CD8-positive, alpha-beta memory T cell (primary cell): ENCODE measurements around the gene LRRC2. TPM values are rescaled to one million over a fixed set of nuclear protein-coding genes. Genes with fewer than 3 reads are reported as not detected.

ENCODE experiments used
- CTCF ChIA-PET: fragments of 350-600 bp; sonication (Branson Sonifier 250); formaldehyde crosslinking; loops from one replicate; lab custom pipeline; 2021; ENCODE audit warnings: antibody characterized with exemption; lab: Charles Lee
- POLR2A ChIA-PET: fragments of 350-600 bp; sonication (Branson Sonifier 250); formaldehyde crosslinking; loops from one replicate; lab custom pipeline; 2021; ENCODE audit warnings: antibody characterized with exemption; lab: Charles Lee
- DNase-seq, 5 donors: peaks; one replicate each; pipeline versions ENCODE4 v3.0.0 to v3.0.0-alpha.2; 2020 to 2022; ENCODE audit warnings: mixed read lengths in 1 of 5
- H3K27ac ChIP-seq: one replicate; pipeline ENCODE4 v1.7.0; 2013; ENCODE audit warnings: low read depth, mild to moderate bottlenecking, low read length, moderate library complexity
- H3K27me3 ChIP-seq: 2 replicates; pipeline ENCODE4 v1.7.0; 2013; ENCODE audit warnings: low read length, mild to moderate bottlenecking; ENCODE audit not compliant: insufficient read depth, poor library complexity, severe bottlenecking
- H3K36me3 ChIP-seq: 2 replicates; pipeline ENCODE4 v1.7.0; 2013; ENCODE audit warnings: mild to moderate bottlenecking, low read length, moderate library complexity; ENCODE audit not compliant: insufficient read depth
- H3K4me1 ChIP-seq: 2 replicates; pipeline ENCODE4 v1.7.0; 2013; ENCODE audit warnings: mild to moderate bottlenecking, low read length, moderate library complexity; ENCODE audit not compliant: insufficient read depth
- H3K4me3 ChIP-seq: 2 replicates; pipeline ENCODE4 v1.7.0; 2013; ENCODE audit warnings: mild to moderate bottlenecking, low read length
- H3K9me3 ChIP-seq: 2 replicates; pipeline ENCODE4 v1.7.0; 2013; ENCODE audit warnings: mild to moderate bottlenecking, low read length
- H3K27ac Mint-ChIP-seq, 8 donors: one replicate each; pipeline ENCODE4 v1.8.0; 2020 to 2021; ENCODE audit warnings: mixed read lengths in 8 of 8, mild to moderate bottlenecking in 6 of 8, inconsistent platforms in 3 of 8, moderate library complexity in 3 of 8
- H3K27me3 Mint-ChIP-seq, 2 donors: one replicate each; pipeline ENCODE4 v1.8.0; 2020 to 2021; ENCODE audit warnings: mixed read lengths in 2 of 2, mild to moderate bottlenecking in 1 of 2, moderate library complexity in 1 of 2
- H3K36me3 Mint-ChIP-seq, 3 donors: one replicate each; pipeline ENCODE4 v1.8.0; 2020 to 2021; ENCODE audit warnings: mixed read lengths in 3 of 3, inconsistent platforms in 1 of 3, mild to moderate bottlenecking in 1 of 3
- H3K4me1 Mint-ChIP-seq, 3 donors: one replicate each; pipeline ENCODE4 v1.8.0; 2020 to 2021; ENCODE audit warnings: mixed read lengths in 3 of 3, inconsistent platforms in 1 of 3, mild to moderate bottlenecking in 1 of 3
- H3K4me3 Mint-ChIP-seq, 7 donors: one replicate each; pipeline ENCODE4 v1.8.0; 2020 to 2021; ENCODE audit warnings: mixed read lengths in 7 of 7, mild to moderate bottlenecking in 6 of 7, moderate library complexity in 4 of 7, inconsistent platforms in 2 of 7
- H3K9me3 Mint-ChIP-seq, 5 donors: one replicate each; pipeline ENCODE4 v1.8.0; 2020 to 2022; ENCODE audit warnings: mixed read lengths in 5 of 5, mild to moderate bottlenecking in 3 of 5, moderate library complexity in 2 of 5, inconsistent platforms in 1 of 5
- polyA plus RNA-seq: library from polyadenylated mRNA; unstranded; fragments of 300-500 nt; fragmentation: Illumina TruSeq; gene quantifications from one replicate; pipeline ENCODE4 v1.2.3, GENCODE V29; 2021
- total RNA-seq, 2 experiments: library from RNA; stranded (reverse); gene quantifications; one replicate each; pipeline ENCODE4 v1.2.3, GENCODE V29; 2021

LRRC2 gene
- total and polyA plus RNA-seq, 3 experiments from 2014 or later = 0.04 TPM; not detected in 1

DNA sequence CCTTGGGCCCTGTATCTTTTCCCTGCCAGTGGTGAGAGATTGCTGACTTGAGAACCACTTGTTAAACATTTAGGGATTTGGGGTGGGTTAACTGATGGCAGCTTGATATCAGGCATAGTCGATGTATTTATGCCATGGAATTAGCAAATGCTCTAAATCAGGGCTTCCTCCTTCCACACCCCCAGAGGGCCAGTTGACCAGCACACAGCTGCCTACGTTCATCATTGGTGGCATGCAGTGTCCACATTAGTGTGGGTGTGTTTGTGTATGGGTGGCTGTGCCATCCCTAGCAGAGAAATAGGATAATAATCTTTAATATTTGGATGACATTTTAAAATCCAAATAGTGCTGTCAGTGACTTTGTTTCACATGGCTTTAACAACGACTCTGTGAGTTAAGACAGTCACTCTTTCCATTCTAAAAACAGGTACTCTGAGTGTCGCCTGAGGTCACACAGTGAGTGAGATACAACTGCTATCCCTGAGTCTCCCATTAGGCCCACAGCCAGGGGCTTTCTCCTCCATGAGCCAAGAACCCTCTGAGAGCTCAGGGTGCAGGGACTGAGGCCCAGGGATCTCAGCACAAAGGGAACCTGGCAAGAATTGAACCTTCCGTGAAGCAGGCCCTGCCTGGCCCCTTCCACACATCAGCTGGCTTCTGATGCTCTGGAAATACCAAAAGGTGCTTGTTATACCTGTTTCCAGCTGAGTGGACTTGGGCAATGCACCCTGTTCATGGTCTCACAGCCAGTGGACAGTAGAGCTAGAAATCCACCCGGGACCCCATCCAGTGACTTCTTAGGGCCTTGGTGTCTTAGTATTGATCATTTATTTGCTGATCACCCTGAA lies 97.1 kb downstream of the LRRC2 start:
- Histone ChIP-seq H3K9me3 (no peaks in the 10 kb centered on the region), H3K27ac (no peak overlapping the region), H3K4me3 (no peak overlapping the region), H3K4me1 (no peaks in the 10 kb centered on the region), H3K27me3 (peaks cover 14% of the 10 kb centered on the region), H3K36me3 (no peaks in the 10 kb centered on the region)
- POLR2A ChIA-PET = no interaction called here
- Mint-ChIP-seq H3K9me3 (peaks cover 0 to under 1% (median 0%) of the 10 kb centered on the region in 5 donors), H3K36me3 (no peaks in the 10 kb centered on the region), H3K4me3 (no peak overlapping the region), H3K4me1 (peaks cover 0 to 4% (median 0%) of the 10 kb centered on the region in 3 donors), H3K27me3 (peaks cover 23 to 33% of the 10 kb centered on the region in 2 donors), H3K27ac (no peak overlapping the region)
- CTCF ChIA-PET = interaction anchor here (2.6 kb wide), 1 partner anchor 20 kb away, joined by 12 read pairs; no protein-coding TSS in a partner anchor
- DNase-seq = no peak

DNA sequence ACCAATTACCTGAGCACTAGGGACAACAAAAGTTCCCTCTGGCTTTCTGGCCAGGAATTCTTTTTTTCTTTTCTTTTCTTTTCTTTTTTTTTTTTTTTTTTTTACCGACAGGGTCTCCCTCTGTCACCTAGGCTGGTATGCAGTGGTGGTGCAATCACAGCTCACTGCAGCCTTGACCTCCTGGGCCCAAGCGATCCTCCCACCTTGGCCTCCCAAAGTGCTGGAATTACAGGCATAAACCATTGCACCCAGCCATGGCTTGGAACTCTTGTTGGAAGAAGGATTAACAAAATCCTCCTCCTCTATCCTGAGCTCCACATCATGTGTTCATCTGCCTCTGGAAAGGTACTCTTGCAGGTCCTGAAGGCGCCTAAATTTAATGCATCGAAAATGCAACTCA lies 98.5 kb downstream of the LRRC2 start:
- CTCF ChIA-PET = no interaction called here
- H3K27ac Mint-ChIP-seq = peak overlapping the region in 1 of 8 donors; percentile 32
- H3K9me3 Mint-ChIP-seq = no peaks in the 10 kb centered on the region
- H3K27ac ChIP-seq = no peak overlapping the region
- peaks cover 36% of the 10 kb centered on the region in 2 donors for H3K27me3 Mint-ChIP-seq
- no peak for DNase-seq
- no peaks in the 10 kb centered on the region for H3K36me3 ChIP-seq
- no peaks in the 10 kb centered on the region for H3K36me3 Mint-ChIP-seq
- H3K27me3 ChIP-seq = peaks cover 25% of the 10 kb centered on the region
- POLR2A ChIA-PET = interaction anchor here (0.8 kb wide), 1 partner anchor 559 kb away, joined by 7 read pairs; no protein-coding TSS in a partner anchor
- H3K4me3 ChIP-seq = no peak overlapping the region
- H3K4me1 Mint-ChIP-seq = peaks cover 0 to 4% (median 0%) of the 10 kb centered on the region in 3 donors
- no peak overlapping the region for H3K4me3 Mint-ChIP-seq
- no peaks in the 10 kb centered on the region for H3K9me3 ChIP-seq
- H3K4me1 ChIP-seq = no peaks in the 10 kb centered on the region

DNA sequence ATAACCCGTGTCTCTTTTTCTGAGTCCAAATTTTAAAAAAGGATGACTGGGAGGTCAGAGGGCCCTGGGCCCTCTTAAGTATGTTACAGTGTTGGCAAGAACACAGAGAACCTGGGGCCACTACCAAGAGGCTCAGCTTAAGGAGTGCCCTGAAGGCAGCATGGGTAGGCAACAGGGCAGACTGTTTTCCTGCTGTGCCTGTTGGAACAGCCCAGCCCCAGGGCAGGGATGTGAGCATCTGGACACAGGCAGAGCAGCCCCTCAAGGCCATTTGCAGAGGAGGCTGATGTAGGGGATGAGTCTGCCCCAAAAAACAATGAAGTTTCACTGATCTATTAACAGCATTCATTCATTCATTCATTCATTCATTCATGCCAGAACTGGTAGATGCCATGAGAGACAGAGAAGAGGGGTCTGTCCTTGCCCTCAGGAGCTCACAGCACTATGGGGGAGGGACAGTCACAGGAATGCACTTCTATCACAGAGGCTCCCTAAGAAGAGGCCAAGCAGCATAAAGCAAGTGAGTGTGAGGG lies 99.2 kb downstream of the LRRC2 start:
- Histone ChIP-seq H3K4me3 (no peak overlapping the region), H3K27me3 (peaks cover 26% of the 10 kb centered on the region), H3K4me1 (no peaks in the 10 kb centered on the region), H3K27ac (no peak overlapping the region), H3K9me3 (no peaks in the 10 kb centered on the region), H3K36me3 (no peaks in the 10 kb centered on the region)
- ChIA-PET POLR2A (no interaction called here), CTCF (interaction anchor here (0.6 kb wide), 1 partner anchor 793 kb away, joined by 3 read pairs; no protein-coding TSS in a partner anchor)
- peaks cover 0 to 4% (median 0%) of the 10 kb centered on the region in 3 donors for H3K4me1 Mint-ChIP-seq
- H3K27ac Mint-ChIP-seq = no peak overlapping the region
- no peak overlapping the region for H3K4me3 Mint-ChIP-seq
- H3K27me3 Mint-ChIP-seq = peaks cover 38 to 42% of the 10 kb centered on the region in 2 donors
- no peaks in the 10 kb centered on the region for H3K36me3 Mint-ChIP-seq
- no peak for DNase-seq
- H3K9me3 Mint-ChIP-seq = no peaks in the 10 kb centered on the region

GRCh38 chr3:46466273-46466672 lies 99.8 kb downstream of the LRRC2 start:
- Histone ChIP-seq H3K4me3 (no peak overlapping the region), H3K4me1 (no peaks in the 10 kb centered on the region), H3K9me3 (no peaks in the 10 kb centered on the region), H3K27ac (no peak overlapping the region), H3K36me3 (no peaks in the 10 kb centered on the region), H3K27me3 (peaks cover 28% of the 10 kb centered on the region)
- Mint-ChIP-seq H3K27me3 (peaks cover 43 to 48% of the 10 kb centered on the region in 2 donors), H3K9me3 (peaks cover 0 to 1% (median 0%) of the 10 kb centered on the region in 5 donors), H3K4me3 (no peak overlapping the region), H3K27ac (no peak overlapping the region), H3K36me3 (no peaks in the 10 kb centered on the region), H3K4me1 (peaks cover 0 to 4% (median 0%) of the 10 kb centered on the region in 3 donors)
- CTCF ChIA-PET = interaction anchor here (0.6 kb wide), 1 partner anchor 793 kb away, joined by 3 read pairs; no protein-coding TSS in a partner anchor
- no peak for DNase-seq
- POLR2A ChIA-PET = no interaction called here

Other genes with a start within 250 kb of the LRRC2 start
- gene CCR2, start 212.2 kb downstream of the LRRC2 start, total RNA-seq = under 1 TPM; 0.51 to 0.74 TPM
- gene CCR2, start 212.2 kb downstream of the LRRC2 start, polyA plus RNA-seq = 59.7 TPM
- gene CCR5, start 195.4 kb downstream of the LRRC2 start, total RNA-seq = 1 to 10 TPM; 2.6 to 3.4 TPM
- gene CCR5, start 195.4 kb downstream of the LRRC2 start, polyA plus RNA-seq = 29.2 TPM
- 1 to 10 TPM; 2.7 to 3.0 TPM for gene CCRL2, start 159.0 kb downstream of the LRRC2 start, total RNA-seq
- 2.3 TPM for gene CCRL2, start 159.0 kb downstream of the LRRC2 start, polyA plus RNA-seq
- gene LTF, start 101.4 kb downstream of the LRRC2 start, total RNA-seq = not detected
- not detected for gene LTF, start 101.4 kb downstream of the LRRC2 start, polyA plus RNA-seq
- gene RTP3, start 68.3 kb downstream of the LRRC2 start, total RNA-seq = not detected
- gene RTP3, start 68.3 kb downstream of the LRRC2 start, polyA plus RNA-seq = not detected
- not detected for gene FAM240A, start 46.2 kb upstream of the LRRC2 start, total RNA-seq
- not detected for gene FAM240A, start 46.2 kb upstream of the LRRC2 start, polyA plus RNA-seq
- under 1 TPM; 0.84 to 0.96 TPM for gene ALS2CL, start 127.4 kb upstream of the LRRC2 start, total RNA-seq
- 1.2 TPM for gene ALS2CL, start 127.4 kb upstream of the LRRC2 start, polyA plus RNA-seq
- under 1 TPM in 1 of 2 experiments, not detected in 1; 0.16 TPM for gene TMIE, start 135.1 kb upstream of the LRRC2 start, total RNA-seq
- gene TMIE, start 135.1 kb upstream of the LRRC2 start, polyA plus RNA-seq = 0.67 TPM
- not detected for gene PRSS50, start 151.6 kb upstream of the LRRC2 start, total RNA-seq
- gene PRSS50, start 151.6 kb upstream of the LRRC2 start, polyA plus RNA-seq = 0.13 TPM